ENCODE results near the gene ATG9A.
"Not testable (repeated sequence)": the region's sequence is repeated elsewhere in the genome, so short reads cannot be mapped to it uniquely, and the experiment has no call there.

DNA sequence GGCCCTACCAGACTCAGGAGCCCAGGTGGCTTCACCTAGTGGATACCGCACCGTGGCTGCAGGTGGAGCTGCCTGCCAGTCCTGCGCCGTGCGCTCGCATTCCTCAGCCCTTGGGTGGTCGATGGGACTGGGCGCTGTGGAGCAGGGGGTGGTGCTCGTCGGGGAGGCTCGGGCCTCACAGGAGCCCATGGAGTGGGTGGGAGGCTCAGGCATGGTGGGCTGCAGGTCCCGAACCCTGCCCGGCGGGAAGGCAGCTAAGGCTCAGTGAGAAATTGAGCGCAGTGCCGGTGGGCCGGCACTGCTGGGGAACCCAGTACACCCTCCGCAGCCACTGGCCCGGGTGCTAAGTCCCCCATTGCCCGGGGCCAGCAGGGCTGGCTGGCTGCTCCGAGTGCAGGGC, 28.1 kb downstream of the ATG9A start:
- TF ChIP-seq, protein P1, sequence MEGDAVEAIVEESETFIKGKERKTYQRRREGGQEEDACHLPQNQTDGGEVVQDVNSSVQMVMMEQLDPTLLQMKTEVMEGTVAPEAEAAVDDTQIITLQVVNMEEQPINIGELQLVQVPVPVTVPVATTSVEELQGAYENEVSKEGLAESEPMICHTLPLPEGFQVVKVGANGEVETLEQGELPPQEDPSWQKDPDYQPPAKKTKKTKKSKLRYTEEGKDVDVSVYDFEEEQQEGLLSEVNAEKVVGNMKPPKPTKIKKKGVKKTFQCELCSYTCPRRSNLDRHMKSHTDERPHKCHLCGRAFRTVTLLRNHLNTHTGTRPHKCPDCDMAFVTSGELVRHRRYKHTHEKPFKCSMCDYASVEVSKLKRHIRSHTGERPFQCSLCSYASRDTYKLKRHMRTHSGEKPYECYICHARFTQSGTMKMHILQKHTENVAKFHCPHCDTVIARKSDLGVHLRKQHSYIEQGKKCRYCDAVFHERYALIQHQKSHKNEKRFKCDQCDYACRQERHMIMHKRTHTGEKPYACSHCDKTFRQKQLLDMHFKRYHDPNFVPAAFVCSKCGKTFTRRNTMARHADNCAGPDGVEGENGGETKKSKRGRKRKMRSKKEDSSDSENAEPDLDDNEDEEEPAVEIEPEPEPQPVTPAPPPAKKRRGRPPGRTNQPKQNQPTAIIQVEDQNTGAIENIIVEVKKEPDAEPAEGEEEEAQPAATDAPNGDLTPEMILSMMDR (IDR thresholded peaks at IDR 0.05), result not testable (repeated sequence)
- TF ChIP-seq POLR2A, POLR2AphosphoS5 (IDR thresholded peaks at IDR 0.05): not testable (repeated sequence)
